PC-3 (cell line): ENCODE measurements around the gene MAP7. TPM values are rescaled to one million over a fixed set of nuclear protein-coding genes. Genes with fewer than 3 reads are reported as not detected.

ENCODE experiments used
- ATAC-seq: fragments of 200-7000 bp; cut with Tn5 transposase; 2 replicates; pipeline ENCODE4 v1.9.1; 2020; ENCODE audit warnings: mild to moderate bottlenecking, moderate library complexity
- BruUV-seq: library from RNA; stranded (reverse); fragments of 400-500 nt; replicated peaks from 2 replicates; lab custom pipeline; 2021; lab: Mats Ljungman, UMichigan
- CTCF ChIA-PET: fragments of 300-600 bp; sonication (Branson Sonifier 250); formaldehyde crosslinking; loops from one replicate; lab custom pipeline; 2022; ENCODE audit warnings: antibody characterized with exemption; lab: Charles Lee
- POLR2A ChIA-PET: fragments of 300-600 bp; sonication (Branson Sonifier 250); formaldehyde crosslinking; loops from one replicate; lab custom pipeline; 2022; ENCODE audit warnings: antibody characterized with exemption; ENCODE audit not compliant: unreplicated experiment; lab: Charles Lee
- DNase-seq: peaks from one replicate; pipeline ENCODE4 v3.0.0-alpha.2; 2015
- H2AFZ ChIP-seq: fragments of 300-600 bp; sonication (generic); 2 replicates; pipeline ENCODE4 v1.6.0; 2016; ENCODE audit warnings: antibody characterized with exemption, low read length
- H3F3A ChIP-seq: fragments of 300-600 bp; sonication (generic); one replicate; pipeline ENCODE4 v1.6.0; 2017; ENCODE audit warnings: antibody characterized with exemption, low read length, control low read depth, mild to moderate bottlenecking; ENCODE audit not compliant: unreplicated experiment
- H3K27ac ChIP-seq: fragments of 300-600 bp; sonication (generic); 2 replicates; pipeline ENCODE4 v1.5.1; 2016; ENCODE audit warnings: mild to moderate bottlenecking, low read length
- H3K27me3 ChIP-seq: fragments of 300-600 bp; sonication (generic); 2 replicates; pipeline ENCODE4 v1.6.1; 2016; ENCODE audit warnings: low read length, mixed read lengths
- H3K36me3 ChIP-seq: fragments of 300-600 bp; sonication (generic); 2 replicates; pipeline ENCODE4 v1.6.1; 2016; ENCODE audit warnings: low read depth, mixed run types, low read length, mixed read lengths
- H3K4me1 ChIP-seq: fragments of 300-600 bp; sonication (generic); 2 replicates; pipeline ENCODE4 v1.5.1; 2016; ENCODE audit warnings: low read length; ENCODE audit not compliant: insufficient read depth
- H3K4me2 ChIP-seq: fragments of 300-600 bp; sonication (generic); 2 replicates; pipeline ENCODE4 v1.6.0; 2016; ENCODE audit warnings: low read length
- H3K4me3 ChIP-seq: fragments of 300-600 bp; sonication (generic); 2 replicates; pipeline ENCODE4 v1.5.1; 2016; ENCODE audit warnings: mild to moderate bottlenecking, low read length, mixed read lengths
- H3K79me2 ChIP-seq: fragments of 300-600 bp; sonication (generic); 2 replicates; pipeline ENCODE4 v1.6.1; 2017; ENCODE audit warnings: low read length, mixed read lengths
- H3K9ac ChIP-seq: fragments of 300-600 bp; sonication (generic); 2 replicates; pipeline ENCODE4 v1.6.0; 2016; ENCODE audit warnings: mild to moderate bottlenecking, low read length
- H3K9me2 ChIP-seq: fragments of 300-600 bp; sonication (generic); replicated peaks from 2 replicates; pipeline ENCODE4 v1.6.1; 2016; ENCODE audit warnings: mixed run types, low read length, mixed read lengths
- H3K9me3 ChIP-seq: fragments of 300-600 bp; sonication (generic); 2 replicates; pipeline ENCODE4 v1.6.1; 2016; ENCODE audit warnings: low read length, mixed read lengths
- H4K20me1 ChIP-seq: fragments of 300-600 bp; sonication (generic); 2 replicates; pipeline ENCODE4 v1.6.1; 2016; ENCODE audit warnings: low read length, mixed read lengths
- EZH2 ChIP-seq: fragments of 300-600 bp; sonication (generic); IDR thresholded peaks from one replicate; pipeline ENCODE4 v1.6.1; 2017; ENCODE audit warnings: antibody characterized with exemption, mild to moderate bottlenecking, low read length; ENCODE audit not compliant: unreplicated experiment
- EZH2phosphoT487 ChIP-seq: fragments of 300-600 bp; sonication (generic); IDR thresholded peaks from 2 replicates; pipeline ENCODE4 v1.6.1; 2018; ENCODE audit warnings: mild to moderate bottlenecking, antibody characterized with exemption, low read length, borderline replicate concordance
- intact Hi-C: fragments of 100-400 bp; cut with micrococcal nuclease; formaldehyde crosslinking; loops from 2 replicates; pipeline ENCODE4 v1.9.0; 2023
- total RNA-seq: library from RNA; depleted of rRNA; stranded (reverse); fragments of >200 nt; gene quantifications from 2 replicates; pipeline ENCODE4 v1.2.3, GENCODE V29; 2014
- TF ChIP-seq, protein P1 (sequence below): fragments of 300-600 bp; sonication (generic); conservative IDR thresholded peaks from 2 replicates; pipeline ENCODE4 v1.5.1; 2017; ENCODE audit warnings: antibody characterized with exemption, low read depth, mild to moderate bottlenecking, low read length

The MAP7 gene
- total RNA-seq, 1 experiment from 2014 or later = 13.9 TPM

DNA sequence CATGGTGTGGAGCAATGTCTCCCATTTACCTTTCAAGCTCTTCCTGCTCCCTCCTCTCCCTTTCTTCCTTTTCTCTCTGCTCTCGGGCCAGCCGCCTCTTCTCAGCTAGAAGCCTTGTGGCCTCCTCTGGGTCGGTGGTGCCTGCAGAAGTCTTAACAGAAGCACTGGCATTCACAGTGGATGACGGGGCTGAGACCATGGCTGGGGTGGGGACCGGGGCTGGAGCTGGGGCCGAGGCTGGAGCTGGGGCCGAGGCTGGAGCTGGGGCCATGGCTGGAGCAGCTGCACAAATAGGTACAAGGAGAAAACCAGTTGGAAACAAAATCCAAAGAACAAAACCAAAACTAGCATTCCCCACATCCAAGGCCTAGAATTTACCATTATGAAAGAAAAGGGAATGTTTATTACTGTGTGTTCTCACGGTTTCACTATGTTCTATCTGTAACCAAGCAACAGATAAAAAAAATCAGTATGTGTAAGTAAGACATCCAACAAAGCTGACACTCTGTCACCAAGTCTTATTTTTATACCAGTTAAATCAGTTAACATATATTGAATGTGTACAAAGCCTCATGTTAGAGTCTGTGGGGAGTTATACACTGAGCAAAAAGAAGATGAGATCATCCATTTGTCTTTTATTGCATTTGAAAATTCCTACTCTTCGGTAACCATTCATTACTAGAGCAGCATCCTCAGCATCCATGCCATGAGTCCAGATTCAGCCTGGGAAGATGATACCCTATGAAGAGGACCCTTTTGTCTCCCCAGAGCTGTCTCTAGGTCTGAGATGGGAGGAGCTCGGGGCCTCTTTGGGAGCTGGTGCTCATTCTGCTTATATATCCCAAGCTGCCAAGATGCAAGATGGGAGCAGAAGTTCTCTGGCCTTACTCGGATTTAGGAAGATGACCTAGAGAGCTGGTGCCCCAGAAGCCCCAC is 187.5 kb downstream of the MAP7 start:
- H3K4me2 ChIP-seq = no peak overlapping the region
- no peaks in the 10 kb centered on the region for H3K36me3 ChIP-seq
- no peak overlapping the region for H2AFZ ChIP-seq
- TF ChIP-seq EZH2phosphoT487 (no peak), EZH2 (no peak)
- TF ChIP-seq, protein P1, sequence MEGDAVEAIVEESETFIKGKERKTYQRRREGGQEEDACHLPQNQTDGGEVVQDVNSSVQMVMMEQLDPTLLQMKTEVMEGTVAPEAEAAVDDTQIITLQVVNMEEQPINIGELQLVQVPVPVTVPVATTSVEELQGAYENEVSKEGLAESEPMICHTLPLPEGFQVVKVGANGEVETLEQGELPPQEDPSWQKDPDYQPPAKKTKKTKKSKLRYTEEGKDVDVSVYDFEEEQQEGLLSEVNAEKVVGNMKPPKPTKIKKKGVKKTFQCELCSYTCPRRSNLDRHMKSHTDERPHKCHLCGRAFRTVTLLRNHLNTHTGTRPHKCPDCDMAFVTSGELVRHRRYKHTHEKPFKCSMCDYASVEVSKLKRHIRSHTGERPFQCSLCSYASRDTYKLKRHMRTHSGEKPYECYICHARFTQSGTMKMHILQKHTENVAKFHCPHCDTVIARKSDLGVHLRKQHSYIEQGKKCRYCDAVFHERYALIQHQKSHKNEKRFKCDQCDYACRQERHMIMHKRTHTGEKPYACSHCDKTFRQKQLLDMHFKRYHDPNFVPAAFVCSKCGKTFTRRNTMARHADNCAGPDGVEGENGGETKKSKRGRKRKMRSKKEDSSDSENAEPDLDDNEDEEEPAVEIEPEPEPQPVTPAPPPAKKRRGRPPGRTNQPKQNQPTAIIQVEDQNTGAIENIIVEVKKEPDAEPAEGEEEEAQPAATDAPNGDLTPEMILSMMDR = no peak
- CTCF ChIA-PET = no interaction called here
- H3F3A ChIP-seq = no peaks in the 10 kb centered on the region
- no peak overlapping the region for H3K4me3 ChIP-seq
- POLR2A ChIA-PET = no interaction called here
- BruUV-seq = no TSS peak
- H3K9me2 ChIP-seq = no peaks in the 10 kb centered on the region
- no peak for ATAC-seq
- no peaks in the 10 kb centered on the region for H3K27me3 ChIP-seq
- H3K79me2 ChIP-seq = no peaks in the 10 kb centered on the region
- 0 out of 2 replicates have a peak, but pooled peaks cover 7% of the 10 kb centered on the region for H3K4me1 ChIP-seq
- no peaks in the 10 kb centered on the region for H4K20me1 ChIP-seq
- H3K27ac ChIP-seq = no peak overlapping the region
- H3K9ac ChIP-seq = no peak overlapping the region
- intact Hi-C loops = no loop called here
- no peak for DNase-seq
- no peaks in the 10 kb centered on the region for H3K9me3 ChIP-seq

DNA sequence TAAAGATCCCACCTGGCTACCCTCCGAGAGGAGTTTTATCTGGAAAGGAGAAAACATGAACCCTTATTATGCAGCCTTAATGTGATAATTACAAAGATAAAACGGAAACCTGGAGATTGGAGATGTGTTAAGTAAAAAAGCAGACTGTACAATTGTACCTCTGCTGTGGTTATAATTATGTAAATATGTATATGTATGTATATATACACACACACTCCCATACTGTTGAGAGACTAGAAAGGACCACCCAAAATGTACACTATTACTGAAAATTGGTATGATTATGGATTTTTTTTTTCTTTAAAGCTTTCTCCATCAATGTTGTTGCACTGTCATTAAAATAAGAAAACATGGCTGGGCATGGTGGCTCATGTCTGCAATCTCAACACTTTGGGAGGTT is 188.4 kb downstream of the MAP7 start:
- intact Hi-C loops = no loop called here
- Histone ChIP-seq H4K20me1 (no peaks in the 10 kb centered on the region), H3K4me3 (no peak overlapping the region), H3K27me3 (no peaks in the 10 kb centered on the region), H3K9ac (no peak overlapping the region), H3K4me2 (no peak overlapping the region), H3K9me2 (no peaks in the 10 kb centered on the region), H3K79me2 (no peaks in the 10 kb centered on the region), H3K27ac (no peak overlapping the region), H3K36me3 (no peaks in the 10 kb centered on the region), H3K9me3 (no peaks in the 10 kb centered on the region), H3F3A (no peaks in the 10 kb centered on the region), H3K4me1 (0 out of 2 replicates have a peak, but pooled peaks cover 7% of the 10 kb centered on the region), H2AFZ (no peak overlapping the region)
- BruUV-seq = no TSS peak
- DNase-seq (no peak), ATAC-seq (no peak)
- TF ChIP-seq EZH2 (no peak), EZH2phosphoT487 (no peak)
- TF ChIP-seq, protein P1 = no peak
- ChIA-PET POLR2A (no interaction called here), CTCF (no interaction called here)

DNA sequence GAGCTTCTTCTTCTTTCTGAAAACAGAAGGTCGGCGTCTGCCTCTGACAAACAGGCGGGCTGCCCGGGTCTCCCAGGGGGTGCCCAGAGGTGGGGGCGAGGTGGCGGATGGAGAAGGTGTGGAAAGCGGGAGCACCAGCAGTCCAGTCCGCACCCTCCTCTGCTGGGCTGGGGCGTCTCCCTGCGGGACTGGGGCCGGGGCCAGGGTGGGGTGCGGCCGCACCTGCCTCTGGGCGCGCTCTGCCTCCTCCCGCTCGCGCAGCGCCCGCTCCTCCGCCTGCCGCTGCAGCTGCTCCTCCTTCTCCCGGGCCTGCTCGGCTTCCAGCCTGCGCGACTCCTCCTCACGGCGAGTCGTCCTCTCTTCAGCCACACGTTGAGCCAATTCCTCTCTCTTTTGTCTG is 189.4 kb downstream of the MAP7 start:
- Histone ChIP-seq H3K4me1 (0 out of 2 replicates have a peak, but pooled peaks cover under 1% of the 10 kb centered on the region), H3K9me3 (no peaks in the 10 kb centered on the region), H3K27me3 (no peaks in the 10 kb centered on the region), H3K79me2 (no peaks in the 10 kb centered on the region), H3K36me3 (no peaks in the 10 kb centered on the region), H3K4me3 (no peak overlapping the region), H2AFZ (no peak overlapping the region), H4K20me1 (no peaks in the 10 kb centered on the region), H3K4me2 (no peak overlapping the region), H3K9ac (no peak overlapping the region), H3K9me2 (no peaks in the 10 kb centered on the region), H3F3A (no peaks in the 10 kb centered on the region), H3K27ac (no peak overlapping the region)
- ATAC-seq (no peak), DNase-seq (no peak)
- CTCF ChIA-PET = no interaction called here
- no peak for TF ChIP-seq EZH2phosphoT487
- no peak for TF ChIP-seq EZH2
- TF ChIP-seq, protein P1 = no peak
- POLR2A ChIA-PET = no interaction called here
- intact Hi-C loops = no loop called here
- BruUV-seq = no TSS peak
